Measurements from ENCODE around the gene NALF2. TPM values are rescaled to one million over a fixed set of nuclear protein-coding genes. Genes with fewer than 3 reads are reported as not detected.

Gene NALF2
- total and polyA plus RNA-seq, 2 donors from 2014 or later, result 1.9 to 2.0 TPM

- Histone ChIP-seq H3K9me3 (ENCODE audit: control insufficient read depth in 2 of 3, insufficient read depth in 1 of 3, low read length in 3 of 3) (no peaks in the 10 kb centered on the region), H3K27ac (ENCODE audit: low read depth in 2 of 2, low read length in 2 of 2) (no peak overlapping the region), H3K4me3 (ENCODE audit: low read length in 3 of 3) (no peak overlapping the region), H3K27me3 (ENCODE audit: control insufficient read depth, insufficient read depth, low read length) (peaks cover 5% of the 10 kb centered on the region), H3K36me3 (ENCODE audit: control insufficient read depth in 2 of 3, insufficient read depth in 3 of 3, low read length in 3 of 3) (no peaks in the 10 kb centered on the region), H3K9ac (ENCODE audit: low read length in 3 of 3) (no peak overlapping the region), H3K4me1 (ENCODE audit: control insufficient read depth in 2 of 3, insufficient read depth in 2 of 3, low read depth in 1 of 3, low read length in 3 of 3) (no peaks in the 10 kb centered on the region)
- FAIRE-seq, result no peak
- DNase-seq, result peak in 2 of 5 donors; percentile 6 to 12
- TF ChIP-seq CTCF (IDR thresholded peaks at IDR 0.05; ENCODE audit: borderline replicate concordance, extremely low read depth, insufficient read depth), result no peak
- intact Hi-C loops (cut with DNase I), result no loop called here
Measured at GRCh38 chrX:69510137-69510715, 6.1 kb downstream of the NALF2 start.

- FAIRE-seq, result no peak
- intact Hi-C loops (cut with DNase I), result no loop called here
Measured at GRCh38 chrX:69510914-69511513, 6.9 kb downstream of the NALF2 start.

GRCh38 chrX:69522052-69522451 is 17.9 kb downstream of the NALF2 start:
- Histone ChIP-seq H3K9me3 (ENCODE audit: control insufficient read depth in 2 of 3, insufficient read depth in 1 of 3, low read length in 3 of 3) (no peaks in the 10 kb centered on the region), H3K4me1 (ENCODE audit: control insufficient read depth in 2 of 3, insufficient read depth in 2 of 3, low read depth in 1 of 3, low read length in 3 of 3) (no peaks in the 10 kb centered on the region), H3K4me3 (ENCODE audit: low read length in 3 of 3) (no peak overlapping the region), H3K27ac (ENCODE audit: low read depth in 2 of 2, low read length in 2 of 2) (no peak overlapping the region), H3K9ac (ENCODE audit: low read length in 3 of 3) (no peak overlapping the region), H3K36me3 (ENCODE audit: control insufficient read depth in 2 of 3, insufficient read depth in 3 of 3, low read length in 3 of 3) (no peaks in the 10 kb centered on the region), H3K27me3 (ENCODE audit: control insufficient read depth, insufficient read depth, low read length) (no peaks in the 10 kb centered on the region)
- no peak for TF ChIP-seq CTCF (IDR thresholded peaks at IDR 0.05; ENCODE audit: borderline replicate concordance, extremely low read depth, insufficient read depth)
- FAIRE-seq (no peak), DNase-seq (no peak)
- intact Hi-C loops (cut with DNase I), result no loop called here

More at GRCh38 chrX:69510914-69511513, 6.9 kb downstream of the NALF2 start:
- Histone ChIP-seq H3K9me3 (ENCODE audit: control insufficient read depth in 2 of 3, insufficient read depth in 1 of 3, low read length in 3 of 3) (no peaks in the 10 kb centered on the region), H3K27ac (ENCODE audit: low read depth in 2 of 2, low read length in 2 of 2) (no peak overlapping the region), H3K9ac (ENCODE audit: low read length in 3 of 3) (no peak overlapping the region), H3K4me3 (ENCODE audit: low read length in 3 of 3) (no peak overlapping the region), H3K27me3 (ENCODE audit: control insufficient read depth, insufficient read depth, low read length) (peaks cover 5% of the 10 kb centered on the region), H3K36me3 (ENCODE audit: control insufficient read depth in 2 of 3, insufficient read depth in 3 of 3, low read length in 3 of 3) (no peaks in the 10 kb centered on the region), H3K4me1 (ENCODE audit: control insufficient read depth in 2 of 3, insufficient read depth in 2 of 3, low read depth in 1 of 3, low read length in 3 of 3) (no peaks in the 10 kb centered on the region)
- TF ChIP-seq CTCF (IDR thresholded peaks at IDR 0.05; ENCODE audit: borderline replicate concordance, extremely low read depth, insufficient read depth), result no peak
- DNase-seq, result no peak
